ENCODE results near the gene ITPKC. TPM values are rescaled to one million over a fixed set of nuclear protein-coding genes. Genes with fewer than 3 reads are reported as not detected.
A peak's percentile ranks its signal among the peaks of the same experiment; 100 is the strongest.

The ITPKC gene
- total and polyA plus RNA-seq, 2 of the 13 experiments (the other 11 are each of a cell fraction or from before 2014, with no cell fraction given), result 6.9 to 11.2 TPM

DNA sequence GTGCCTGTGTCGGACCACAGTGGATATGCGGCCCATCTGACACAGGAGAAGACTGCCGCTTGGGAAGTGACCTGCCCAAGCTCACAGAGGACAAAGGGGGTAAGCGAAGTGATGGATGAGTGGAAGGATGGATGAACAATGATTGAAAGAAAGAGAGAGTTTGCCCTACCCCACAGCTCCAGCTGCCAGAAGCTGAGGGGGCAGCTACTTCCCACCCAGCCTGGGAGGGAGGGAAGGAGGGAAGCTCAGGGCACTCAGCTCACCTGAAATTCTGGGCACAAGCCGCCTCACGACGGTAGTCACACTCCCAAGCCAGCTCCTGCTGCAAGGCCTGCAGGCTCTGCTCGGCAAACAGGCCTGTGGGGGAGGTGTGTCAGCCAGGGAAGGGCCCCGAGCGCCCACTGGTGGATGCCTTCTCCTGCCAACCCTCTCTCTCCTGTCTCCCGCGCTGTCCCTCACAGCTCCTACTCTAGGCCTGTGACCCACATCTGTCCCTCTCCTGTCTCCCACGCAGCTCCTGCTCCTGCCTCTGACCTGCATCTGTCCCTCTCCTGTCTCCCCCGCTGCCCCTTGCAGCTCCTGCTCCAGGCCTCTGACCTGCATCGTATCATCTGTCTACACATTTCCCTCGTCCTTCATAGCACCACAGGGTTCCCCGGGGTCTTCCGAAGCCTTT lies 14.4 kb upstream of the ITPKC start (continued):
- TF ChIP-seq MAZ (IDR thresholded peaks at IDR 0.05; ENCODE audit: borderline replicate concordance, low read depth, low read length) (no peak), MAZ (CRISPR knock-in tag; IDR thresholded peaks at IDR 0.05; ENCODE audit: low read depth) (no peak), PCBP1 (IDR thresholded peaks at IDR 0.05; ENCODE audit: borderline replicate concordance, low read depth, low read length) (no peak), ZNF660 (CRISPR knock-in tag; IDR thresholded peaks at IDR 0.05; ENCODE audit: borderline replicate concordance, low read depth) (no peak), ZNF713 (CRISPR knock-in tag; IDR thresholded peaks at IDR 0.05) (no peak), ZNF441 (CRISPR knock-in tag; IDR thresholded peaks at IDR 0.05; ENCODE audit: borderline replicate concordance) (no peak), ZNF382 (CRISPR knock-in tag; IDR thresholded peaks at IDR 0.05; ENCODE audit: borderline replicate concordance) (no peak), EEA1 (CRISPR knock-in tag; IDR thresholded peaks at IDR 0.05; ENCODE audit: borderline replicate concordance) (no peak), ZFY (CRISPR knock-in tag; IDR thresholded peaks at IDR 0.05) (peak; percentile 63; the same call in 1 of the 2 replicates), SMC3 (IDR thresholded peaks at IDR 0.05; ENCODE audit: low read length) (peak; percentile 55), ZNF263 (CRISPR knock-in tag; IDR thresholded peaks at IDR 0.05) (no peak), DMAP1 (CRISPR knock-in tag; IDR thresholded peaks at IDR 0.05) (no peak), XRCC5 (optimal IDR thresholded peaks at IDR 0.05; ENCODE audit: low read length) (peak; percentile 66), ZNF33A (CRISPR knock-in tag; IDR thresholded peaks at IDR 0.05; ENCODE audit: borderline replicate concordance) (no peak)
- TF ChIP-seq, protein P1, sequence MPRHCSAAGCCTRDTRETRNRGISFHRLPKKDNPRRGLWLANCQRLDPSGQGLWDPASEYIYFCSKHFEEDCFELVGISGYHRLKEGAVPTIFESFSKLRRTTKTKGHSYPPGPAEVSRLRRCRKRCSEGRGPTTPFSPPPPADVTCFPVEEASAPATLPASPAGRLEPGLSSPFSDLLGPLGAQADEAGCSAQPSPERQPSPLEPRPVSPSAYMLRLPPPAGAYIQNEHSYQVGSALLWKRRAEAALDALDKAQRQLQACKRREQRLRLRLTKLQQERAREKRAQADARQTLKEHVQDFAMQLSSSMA (CRISPR knock-in tag; IDR thresholded peaks at IDR 0.05), result no peak
- TF ChIP-seq, protein P2, sequence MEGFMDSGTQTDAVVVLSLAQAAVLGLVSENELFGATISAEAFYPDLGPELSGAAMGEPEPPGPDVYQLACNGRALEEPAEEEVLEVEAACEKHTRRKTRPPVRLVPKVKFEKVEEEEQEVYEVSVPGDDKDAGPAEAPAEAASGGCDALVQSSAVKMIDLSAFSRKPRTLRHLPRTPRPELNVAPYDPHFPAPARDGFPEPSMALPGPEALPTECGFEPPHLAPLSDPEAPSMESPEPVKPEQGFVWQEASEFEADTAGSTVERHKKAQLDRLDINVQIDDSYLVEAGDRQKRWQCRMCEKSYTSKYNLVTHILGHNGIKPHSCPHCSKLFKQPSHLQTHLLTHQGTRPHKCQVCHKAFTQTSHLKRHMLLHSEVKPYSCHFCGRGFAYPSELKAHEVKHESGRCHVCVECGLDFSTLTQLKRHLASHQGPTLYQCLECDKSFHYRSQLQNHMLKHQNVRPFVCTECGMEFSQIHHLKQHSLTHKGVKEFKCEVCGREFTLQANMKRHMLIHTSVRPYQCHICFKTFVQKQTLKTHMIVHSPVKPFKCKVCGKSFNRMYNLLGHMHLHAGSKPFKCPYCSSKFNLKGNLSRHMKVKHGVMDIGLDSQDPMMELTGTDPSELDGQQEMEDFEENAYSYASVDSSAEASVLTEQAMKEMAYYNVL (CRISPR knock-in tag; IDR thresholded peaks at IDR 0.05; ENCODE audit: borderline replicate concordance), result no peak

All from HepG2 (cell line).